Measurements from ENCODE around the gene LACRT.

LACRT gene

GRCh38 chr12:54627304-54627703 is 7.4 kb downstream of the LACRT start:
- no peak overlapping the region for H3K27ac ChIP-seq (ENCODE audit: insufficient read depth in 1 of 2, low read depth in 1 of 2, low read length in 2 of 2, poor library complexity in 1 of 2, severe bottlenecking in 2 of 2)
- no peaks in the 10 kb centered on the region for H3K4me1 ChIP-seq (ENCODE audit: control extremely low read depth in 1 of 4, control insufficient read depth in 4 of 4, insufficient read depth in 4 of 4, low read length in 3 of 4)
- H3K27me3 ChIP-seq (replicated peaks in 2 of 5; ENCODE audit: control insufficient read depth in 4 of 5, insufficient read depth in 5 of 5, low read length in 4 of 5) = peaks cover 0 to 3% (median 0%) of the 10 kb centered on the region in 5 experiments
- ChIA-PET POLR2A (no interaction called here), CTCF (no interaction called here)
- peaks cover 0 to 12% (median 5%) of the 10 kb centered on the region in 5 experiments for H3K9me3 ChIP-seq (ENCODE audit: control extremely low read depth in 1 of 5, control insufficient read depth in 4 of 5, insufficient read depth in 2 of 5, low read depth in 1 of 5, low read length in 4 of 5)
- DNase-seq = no peak
- H3K36me3 ChIP-seq (ENCODE audit: control insufficient read depth in 4 of 4, insufficient read depth in 4 of 4, low read length in 3 of 4) = no peaks in the 10 kb centered on the region
- H3K4me3 ChIP-seq (ENCODE audit: control insufficient read depth in 1 of 7, extremely low read depth in 1 of 7, insufficient read depth in 4 of 7, low read depth in 2 of 7, low read length in 6 of 7) = no peak overlapping the region
- WGBS (ENCODE audit: insufficient coverage) = 100% methylated on average over 3 of the region's 3 CpGs

GRCh38 chr12:54625598-54625997 is 9.1 kb downstream of the LACRT start:
- no peaks in the 10 kb centered on the region for H3K4me1 ChIP-seq (ENCODE audit: control extremely low read depth in 1 of 4, control insufficient read depth in 4 of 4, insufficient read depth in 4 of 4, low read length in 3 of 4)
- ChIA-PET POLR2A (interaction anchor here (0.6 kb wide), 1 partner anchor 33 kb away, joined by 3 read pairs; no protein-coding TSS in a partner anchor), CTCF (no interaction called here)
- H3K4me3 ChIP-seq (ENCODE audit: control insufficient read depth in 1 of 7, extremely low read depth in 1 of 7, insufficient read depth in 4 of 7, low read depth in 2 of 7, low read length in 6 of 7) = no peak overlapping the region
- peaks cover 0 to 12% (median 5%) of the 10 kb centered on the region in 5 experiments for H3K9me3 ChIP-seq (ENCODE audit: control extremely low read depth in 1 of 5, control insufficient read depth in 4 of 5, insufficient read depth in 2 of 5, low read depth in 1 of 5, low read length in 4 of 5)
- no peaks in the 10 kb centered on the region for H3K36me3 ChIP-seq (ENCODE audit: control insufficient read depth in 4 of 4, insufficient read depth in 4 of 4, low read length in 3 of 4)
- peaks cover 0 to 3% (median 0%) of the 10 kb centered on the region in 5 experiments for H3K27me3 ChIP-seq (replicated peaks in 2 of 5; ENCODE audit: control insufficient read depth in 4 of 5, insufficient read depth in 5 of 5, low read length in 4 of 5)
- DNase-seq = no peak
- no peak overlapping the region for H3K27ac ChIP-seq (ENCODE audit: insufficient read depth in 1 of 2, low read depth in 1 of 2, low read length in 2 of 2, poor library complexity in 1 of 2, severe bottlenecking in 2 of 2)

- ChIA-PET POLR2A (no interaction called here), CTCF (interaction anchor here (1.0 to 1.3 kb wide), 4 partner anchors 19 to 25 kb away, joined by 3 to 5 read pairs (median 4); no protein-coding TSS in a partner anchor)
- Histone ChIP-seq H3K4me1 (ENCODE audit: control extremely low read depth in 1 of 4, control insufficient read depth in 4 of 4, insufficient read depth in 4 of 4, low read length in 3 of 4) (no peaks in the 10 kb centered on the region), H3K9me3 (ENCODE audit: control extremely low read depth in 1 of 5, control insufficient read depth in 4 of 5, insufficient read depth in 2 of 5, low read depth in 1 of 5, low read length in 4 of 5) (peaks cover 0 to 12% (median 5%) of the 10 kb centered on the region in 5 experiments), H3K27ac (ENCODE audit: insufficient read depth in 1 of 2, low read depth in 1 of 2, low read length in 2 of 2, poor library complexity in 1 of 2, severe bottlenecking in 2 of 2) (no peak overlapping the region), H3K36me3 (ENCODE audit: control insufficient read depth in 4 of 4, insufficient read depth in 4 of 4, low read length in 3 of 4) (no peaks in the 10 kb centered on the region), H3K4me3 (ENCODE audit: control insufficient read depth in 1 of 7, extremely low read depth in 1 of 7, insufficient read depth in 4 of 7, low read depth in 2 of 7, low read length in 6 of 7) (no peak overlapping the region), H3K27me3 (replicated peaks in 2 of 5; ENCODE audit: control insufficient read depth in 4 of 5, insufficient read depth in 5 of 5, low read length in 4 of 5) (peaks cover 0 to 1% (median 0%) of the 10 kb centered on the region in 5 experiments)
- WGBS (ENCODE audit: insufficient coverage) = 100% methylated on average over 1 of the region's 5 CpGs
- DNase-seq = peak in 1 of 3 donors; percentile 7
These were observed 10.1 kb downstream of the LACRT start for GRCh38 chr12:54624315-54625279.

- peak; percentile 22 to 53 (median 44) for DNase-seq
- ChIA-PET POLR2A (no interaction called here), CTCF (interaction anchor here (0.8 to 1.9 kb wide), 5 partner anchors 9 to 25 kb away, joined by 3 to 6 read pairs (median 4); no protein-coding TSS in a partner anchor)
- no peaks in the 10 kb centered on the region for H3K36me3 ChIP-seq (ENCODE audit: control insufficient read depth in 4 of 4, insufficient read depth in 4 of 4, low read length in 3 of 4)
- H3K27me3 ChIP-seq (replicated peaks in 2 of 5; ENCODE audit: control insufficient read depth in 4 of 5, insufficient read depth in 5 of 5, low read length in 4 of 5) = peaks cover 0 to 1% (median 0%) of the 10 kb centered on the region in 5 experiments
- H3K4me3 ChIP-seq (ENCODE audit: control insufficient read depth in 1 of 7, extremely low read depth in 1 of 7, insufficient read depth in 4 of 7, low read depth in 2 of 7, low read length in 6 of 7) = no peak overlapping the region
- peaks cover 0 to 5% (median 4%) of the 10 kb centered on the region in 5 experiments for H3K9me3 ChIP-seq (ENCODE audit: control extremely low read depth in 1 of 5, control insufficient read depth in 4 of 5, insufficient read depth in 2 of 5, low read depth in 1 of 5, low read length in 4 of 5)
- no peaks in the 10 kb centered on the region for H3K4me1 ChIP-seq (ENCODE audit: control extremely low read depth in 1 of 4, control insufficient read depth in 4 of 4, insufficient read depth in 4 of 4, low read length in 3 of 4)
- H3K27ac ChIP-seq (ENCODE audit: insufficient read depth in 1 of 2, low read depth in 1 of 2, low read length in 2 of 2, poor library complexity in 1 of 2, severe bottlenecking in 2 of 2) = no peak overlapping the region
These were observed 12.1 kb downstream of the LACRT start for GRCh38 chr12:54622463-54623183.

- H3K4me3 ChIP-seq (ENCODE audit: control insufficient read depth in 1 of 7, extremely low read depth in 1 of 7, insufficient read depth in 4 of 7, low read depth in 2 of 7, low read length in 6 of 7) = peak overlapping the region in 3 of 7 experiments; percentile 17 to 34 (median 22)
- no peaks in the 10 kb centered on the region for H3K9me3 ChIP-seq (ENCODE audit: control extremely low read depth in 1 of 5, control insufficient read depth in 4 of 5, insufficient read depth in 2 of 5, low read depth in 1 of 5, low read length in 4 of 5)
- H3K27ac ChIP-seq (ENCODE audit: insufficient read depth in 1 of 2, low read depth in 1 of 2, low read length in 2 of 2, poor library complexity in 1 of 2, severe bottlenecking in 2 of 2) = peak overlapping the region in 1 of 2 experiments; percentile 46
- peaks cover 7 to 18% (median 15%) of the 10 kb centered on the region in 4 experiments for H3K4me1 ChIP-seq (ENCODE audit: control extremely low read depth in 1 of 4, control insufficient read depth in 4 of 4, insufficient read depth in 4 of 4, low read length in 3 of 4)
- ChIA-PET POLR2A (no interaction called here), CTCF (interaction anchor here (1.2 kb wide), 1 partner anchor 25 kb away, joined by 3 read pairs; no protein-coding TSS in a partner anchor)
- no peaks in the 10 kb centered on the region for H3K36me3 ChIP-seq (ENCODE audit: control insufficient read depth in 4 of 4, insufficient read depth in 4 of 4, low read length in 3 of 4)
- DNase-seq = peak; percentile 56 to 93 (median 89)
- no peaks in the 10 kb centered on the region for H3K27me3 ChIP-seq (replicated peaks in 2 of 5; ENCODE audit: control insufficient read depth in 4 of 5, insufficient read depth in 5 of 5, low read length in 4 of 5)
- 4% methylated on average over 5 of the region's 6 CpGs for WGBS (ENCODE audit: insufficient coverage)
These were observed 17.6 kb downstream of the LACRT start for GRCh38 chr12:54616933-54617680.

GRCh38 chr12:54612225-54612750 is 22.4 kb downstream of the LACRT start:
- peaks cover 7 to 16% (median 14%) of the 10 kb centered on the region in 4 experiments for H3K4me1 ChIP-seq (ENCODE audit: control extremely low read depth in 1 of 4, control insufficient read depth in 4 of 4, insufficient read depth in 4 of 4, low read length in 3 of 4)
- CTCF ChIA-PET = interaction anchor here (1.4 kb wide), 1 partner anchor 16 kb away, joined by 3 read pairs; no protein-coding TSS in a partner anchor
- no CpG with 5 or more reads among the region's 1 CpG for WGBS (ENCODE audit: insufficient coverage)
- POLR2A ChIA-PET = interaction anchor here (0.8 kb wide), 1 partner anchor 423 kb away, joined by 3 read pairs; no protein-coding TSS in a partner anchor
- no peaks in the 10 kb centered on the region for H3K36me3 ChIP-seq (ENCODE audit: control insufficient read depth in 4 of 4, insufficient read depth in 4 of 4, low read length in 3 of 4)
- H3K4me3 ChIP-seq (ENCODE audit: control insufficient read depth in 1 of 7, extremely low read depth in 1 of 7, insufficient read depth in 4 of 7, low read depth in 2 of 7, low read length in 6 of 7) = no peak overlapping the region
- no peak for DNase-seq
- no peaks in the 10 kb centered on the region for H3K9me3 ChIP-seq (ENCODE audit: control extremely low read depth in 1 of 5, control insufficient read depth in 4 of 5, insufficient read depth in 2 of 5, low read depth in 1 of 5, low read length in 4 of 5)
- H3K27ac ChIP-seq (ENCODE audit: insufficient read depth in 1 of 2, low read depth in 1 of 2, low read length in 2 of 2, poor library complexity in 1 of 2, severe bottlenecking in 2 of 2) = no peak overlapping the region
- peaks cover 0 to 2% (median 0%) of the 10 kb centered on the region in 5 experiments for H3K27me3 ChIP-seq (replicated peaks in 2 of 5; ENCODE audit: control insufficient read depth in 4 of 5, insufficient read depth in 5 of 5, low read length in 4 of 5)
